LHCN-M2 (cell line): Measurements from ENCODE around the gene GBGT1. TPM values are rescaled to one million over a fixed set of nuclear protein-coding genes. Genes with fewer than 3 reads are reported as not detected.

Experiments
- DNase-seq: peaks from one replicate; pipeline ENCODE4 v3.0.0-alpha.2; 2012; ENCODE audit warnings: low read depth
- total RNA-seq: library from RNA; depleted of rRNA; stranded (reverse); fragments of >200 nt; gene quantifications from 2 replicates; pipeline ENCODE4 v1.2.3, GENCODE V29; 2014

The GBGT1 gene
- total RNA-seq, 1 experiment from 2014 or later: 0.34 TPM

DNA sequence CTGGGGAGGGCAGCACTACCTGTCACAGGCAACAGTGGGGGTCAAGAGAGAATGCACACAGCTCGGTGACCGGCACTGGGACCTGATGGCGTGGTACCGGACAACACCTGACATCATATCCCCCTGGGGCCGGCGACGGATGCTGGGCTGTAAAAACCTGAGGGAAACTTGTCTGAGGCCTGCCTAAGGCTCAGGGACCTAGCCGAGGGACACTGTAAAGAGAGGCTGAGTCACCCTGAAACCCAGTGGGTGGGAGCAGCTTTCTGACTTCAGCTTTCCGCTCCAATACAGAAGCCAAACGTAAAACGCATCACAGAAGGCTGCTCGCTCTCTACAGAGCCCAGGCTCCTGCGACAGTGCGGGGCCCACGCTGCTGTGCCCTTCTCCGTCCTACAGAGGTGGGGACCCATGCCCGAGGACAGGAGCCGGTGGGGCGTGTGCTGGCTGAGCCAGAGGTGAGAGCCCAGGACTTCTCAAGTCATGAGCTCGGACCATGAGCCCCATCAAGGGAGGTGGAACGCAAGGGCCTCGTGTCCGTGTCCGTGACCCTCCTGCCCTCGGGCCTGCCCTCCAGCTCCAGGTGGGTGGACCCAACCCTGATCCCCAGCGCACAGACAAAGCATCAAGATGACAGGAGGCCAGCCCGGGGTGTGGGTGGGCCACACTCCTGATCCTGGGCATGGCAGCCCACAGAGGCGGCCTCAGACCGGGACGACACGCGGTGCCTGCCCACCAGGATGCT, 47.9 kb downstream of the GBGT1 start:
- DNase-seq: no peak

DNA sequence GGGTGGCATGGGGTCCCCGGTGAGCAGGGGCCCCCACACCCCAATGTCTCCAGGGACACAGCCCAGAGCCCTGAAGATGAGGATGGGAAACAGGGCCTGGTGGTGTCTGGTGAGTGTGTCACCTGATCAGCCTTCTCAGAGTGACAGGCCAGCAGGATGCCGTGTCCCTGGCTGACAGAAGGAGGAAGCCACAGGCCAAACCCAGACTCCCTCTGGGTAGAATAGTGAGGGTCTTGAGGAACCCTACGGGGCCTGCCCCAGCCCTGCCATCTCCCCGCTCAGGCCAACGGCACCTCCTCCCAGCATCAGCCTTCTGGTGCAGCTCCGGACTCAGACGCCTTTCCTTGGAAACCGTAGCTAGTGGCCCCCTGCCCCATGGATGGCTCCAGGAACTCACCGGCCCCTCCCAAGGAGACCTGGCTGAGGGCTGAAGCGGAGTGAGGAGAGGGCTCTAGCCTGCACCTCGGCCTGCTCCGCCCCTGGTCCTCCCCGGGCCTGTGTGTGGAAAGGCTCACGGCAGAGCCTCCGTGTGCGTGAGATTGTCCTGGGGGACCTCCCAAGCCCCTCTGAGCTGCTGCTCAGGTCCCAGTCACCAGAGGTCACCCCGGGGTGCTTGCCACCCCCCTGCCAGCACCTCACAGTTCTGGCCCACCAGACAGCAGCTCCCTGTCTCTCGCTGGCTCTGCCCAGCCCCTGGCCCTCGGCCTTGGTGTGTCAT, 48.7 kb downstream of the GBGT1 start:
- no peak for DNase-seq

DNA sequence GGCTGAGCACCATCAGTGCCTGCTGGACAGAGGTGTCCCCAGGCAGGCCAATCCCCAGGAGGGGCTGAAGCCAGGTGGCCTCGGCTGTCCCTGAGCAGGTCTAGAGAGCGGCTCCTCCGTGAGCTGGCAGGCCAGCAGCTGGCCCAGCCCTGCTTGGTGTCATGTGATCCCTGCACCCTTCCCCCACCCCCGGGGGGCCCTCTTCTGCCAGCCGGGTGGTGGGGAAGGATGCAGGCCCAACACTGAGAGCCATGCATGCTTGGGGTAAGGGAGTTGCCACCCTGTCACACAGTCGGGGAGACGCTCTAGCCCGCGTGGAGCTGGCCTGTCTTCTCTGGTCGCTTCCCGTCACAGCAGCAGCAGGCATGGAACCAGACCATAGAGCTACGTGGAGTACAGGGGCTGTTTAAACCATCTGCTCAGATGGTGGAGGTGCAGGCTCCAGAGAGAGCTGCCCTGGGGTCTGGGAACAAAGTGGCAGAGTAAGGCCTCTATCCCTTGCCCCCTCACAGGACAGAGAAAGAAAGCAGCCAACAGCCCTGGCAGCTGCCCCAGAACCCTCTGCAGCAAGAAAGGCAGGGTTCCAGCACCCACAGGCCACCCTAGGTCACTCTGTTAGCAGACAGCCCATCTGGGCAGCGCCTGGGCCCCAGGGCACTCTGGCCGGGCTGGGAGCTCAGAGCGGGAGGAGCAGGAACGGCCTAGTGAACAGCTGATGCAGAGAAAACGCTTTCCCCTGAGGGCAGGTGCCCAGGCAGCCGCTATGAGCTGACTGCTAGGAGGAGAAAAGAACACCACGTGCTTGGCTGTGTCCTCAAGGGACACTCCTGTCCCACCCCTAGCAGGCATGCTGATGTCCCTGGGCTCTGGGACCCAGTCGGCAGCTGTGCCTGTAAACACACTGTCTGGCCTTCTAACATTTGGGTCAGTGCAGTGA, 49.5 kb downstream of the GBGT1 start:
- peak; percentile 62 for DNase-seq

DNA sequence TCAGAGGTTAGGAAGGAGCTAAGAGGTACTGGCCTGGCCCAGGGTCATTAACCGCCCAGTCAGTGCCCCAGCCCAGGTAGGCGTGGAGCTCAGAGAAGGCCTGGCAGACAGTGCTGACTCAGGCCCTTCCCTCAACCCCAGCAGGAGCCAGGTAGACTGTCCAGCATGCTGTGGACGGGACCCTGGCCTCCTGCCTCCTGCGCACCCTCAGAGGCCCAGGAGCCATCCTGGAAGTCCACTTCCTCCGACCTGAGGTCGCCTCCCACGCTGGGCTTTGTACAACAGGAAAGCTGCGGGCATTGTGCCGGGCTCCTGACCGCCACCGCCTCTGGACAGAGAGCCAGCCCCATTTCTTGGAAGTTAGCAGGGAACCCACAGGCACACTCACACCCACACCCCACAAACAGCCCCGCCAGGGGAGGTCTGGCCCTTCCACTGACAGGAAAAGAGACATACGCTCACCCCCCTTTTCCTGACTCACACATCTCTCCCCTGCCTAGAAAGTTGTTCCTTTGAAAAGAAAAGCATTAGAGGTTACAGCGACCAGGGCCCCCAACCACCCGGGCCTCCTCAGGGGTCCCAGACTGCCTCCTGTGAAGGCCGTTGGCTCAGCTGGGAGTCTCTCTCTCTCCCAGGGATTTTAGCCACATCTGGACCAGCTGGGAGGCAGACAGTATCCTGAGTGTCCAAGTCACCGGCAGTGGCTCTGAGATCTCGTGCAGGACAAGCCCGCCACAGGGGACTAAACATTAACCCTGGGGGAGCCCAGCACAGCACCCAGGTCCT, 50.4 kb downstream of the GBGT1 start:
- no peak for DNase-seq

DNA sequence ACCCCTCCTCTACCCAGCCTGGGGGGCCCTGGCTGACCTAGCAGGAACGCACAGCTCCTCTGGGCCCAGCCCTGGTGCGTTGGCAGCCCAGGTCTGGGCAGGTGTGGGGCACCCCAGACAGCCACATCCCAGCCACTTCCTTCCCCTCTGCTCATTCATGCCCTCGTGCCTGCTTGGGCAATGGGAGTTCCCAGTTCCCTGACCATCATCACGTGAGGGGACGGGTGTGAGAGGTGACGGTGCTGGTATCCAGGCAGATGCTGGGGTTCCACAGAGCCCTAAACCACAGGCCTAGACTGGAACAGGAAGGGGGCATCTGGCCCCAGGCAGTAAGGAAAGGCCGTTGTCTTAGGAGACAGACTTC, 51.1 kb downstream of the GBGT1 start:
- no peak for DNase-seq

DNA sequence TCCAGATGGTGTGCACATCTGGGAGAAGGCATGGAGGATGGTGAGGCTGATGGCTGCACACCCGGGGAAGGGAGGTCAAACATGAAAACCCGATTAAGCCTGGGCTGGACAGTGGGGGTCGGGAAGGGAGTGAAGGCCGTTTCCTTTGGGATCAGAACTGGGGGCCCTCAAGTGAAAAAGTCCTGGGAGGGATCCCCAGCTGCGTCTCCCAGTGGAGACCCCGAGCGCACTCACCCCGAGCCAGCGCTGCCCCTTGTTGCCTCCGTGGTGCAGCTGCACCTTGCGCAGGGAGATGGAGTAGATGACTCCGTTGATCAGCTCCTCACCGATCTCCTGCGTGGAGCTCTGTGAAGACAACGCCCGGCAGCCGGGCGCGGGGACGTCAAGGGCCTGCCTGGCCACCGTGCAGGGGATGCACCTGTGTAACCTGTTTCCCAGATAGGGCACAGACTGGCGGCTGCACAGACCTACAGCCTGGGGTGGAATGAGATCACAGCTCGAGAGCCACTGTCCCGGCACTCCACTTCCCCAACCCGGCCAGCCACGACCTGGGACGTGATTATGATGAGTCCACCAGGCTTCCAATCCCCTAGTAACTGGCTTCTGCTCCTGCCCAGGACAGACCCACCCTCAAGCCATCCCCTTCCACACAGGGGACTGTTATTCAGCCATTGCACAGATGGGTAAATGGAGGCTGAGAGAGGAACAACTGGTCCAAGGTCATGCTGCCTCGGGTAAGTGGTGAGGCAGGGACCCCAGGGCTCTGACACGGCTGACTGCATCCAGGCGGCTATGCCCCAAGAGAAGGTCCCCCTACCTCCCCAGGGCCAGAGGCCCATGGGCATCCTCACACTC, 51.7 kb downstream of the GBGT1 start:
- DNase-seq: no peak

DNA sequence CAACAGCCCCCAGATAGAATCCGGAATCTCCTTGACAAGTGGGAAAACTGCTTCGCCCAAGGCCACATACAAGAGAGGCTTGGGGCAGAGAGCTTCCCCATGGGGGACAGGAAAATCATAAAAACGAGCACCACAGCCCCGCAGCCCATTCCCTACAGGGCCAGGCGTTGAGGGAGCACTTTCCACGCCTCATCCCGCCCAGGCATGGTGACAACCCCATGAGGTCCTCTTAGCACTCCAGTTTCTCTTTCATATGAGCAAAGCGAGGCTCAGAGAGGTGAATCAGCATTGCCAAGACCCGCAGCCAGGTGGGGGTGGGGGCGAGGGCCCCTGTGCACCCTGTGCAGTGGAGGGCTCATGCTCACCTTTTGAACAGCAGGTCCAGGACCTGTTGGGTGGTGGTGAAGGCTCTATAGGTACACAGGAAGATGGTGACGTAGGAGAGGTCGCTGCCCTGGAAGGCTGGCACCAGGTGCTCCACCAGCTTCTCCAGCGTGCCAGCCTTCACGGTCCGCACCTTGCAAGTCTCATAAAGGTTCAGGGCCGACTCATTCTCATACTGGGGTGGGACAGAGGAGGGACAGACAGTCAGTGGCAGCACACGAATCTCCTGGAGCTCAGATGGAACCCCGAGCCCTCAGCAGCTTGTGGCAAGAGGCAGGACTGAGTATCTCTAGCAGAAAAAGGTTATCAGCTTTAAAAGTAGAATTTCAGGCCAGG, 53.6 kb downstream of the GBGT1 start:
- no peak for DNase-seq

DNA sequence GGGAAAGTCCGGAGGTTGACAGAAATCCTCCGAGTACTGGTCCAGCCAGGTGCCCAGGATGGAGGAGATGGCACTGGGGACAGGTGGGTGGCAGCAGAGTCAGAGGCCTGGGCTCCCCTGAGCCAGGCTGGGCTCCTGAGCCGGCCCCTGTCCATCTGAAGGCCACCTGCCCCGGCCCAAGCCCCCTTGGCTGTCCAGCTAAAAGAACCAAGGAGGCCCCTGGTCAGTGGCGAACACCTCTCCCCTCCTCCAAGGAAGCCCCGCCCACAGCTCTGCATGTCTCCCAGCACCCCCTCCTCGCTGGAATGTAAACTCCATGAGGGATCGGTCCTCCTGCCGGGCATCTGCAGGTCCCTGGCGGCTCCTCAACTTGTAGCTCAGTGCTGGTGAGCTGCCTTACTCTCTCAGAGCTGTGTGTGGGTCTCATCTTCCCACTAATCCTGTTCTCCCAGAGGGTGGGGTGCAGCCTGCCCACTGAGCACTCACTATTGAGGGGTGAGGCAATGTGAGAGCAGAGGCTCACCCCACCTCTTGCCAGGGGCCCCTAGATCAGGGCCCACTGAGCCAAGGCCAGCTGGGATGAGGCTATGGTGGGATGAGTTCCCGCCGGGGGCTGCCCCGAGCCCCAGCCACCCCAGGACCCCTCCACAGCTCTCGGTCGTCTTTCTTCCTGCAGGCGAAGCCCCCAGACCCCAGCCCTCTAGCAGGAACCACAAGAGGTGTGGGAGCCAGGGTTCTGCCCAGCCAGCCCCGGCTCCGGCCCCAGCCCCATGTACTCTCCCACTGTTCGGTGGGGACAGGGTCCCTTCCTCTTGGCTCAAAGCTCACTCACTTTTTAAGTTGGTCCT, 54.7 kb downstream of the GBGT1 start:
- no peak for DNase-seq

DNA sequence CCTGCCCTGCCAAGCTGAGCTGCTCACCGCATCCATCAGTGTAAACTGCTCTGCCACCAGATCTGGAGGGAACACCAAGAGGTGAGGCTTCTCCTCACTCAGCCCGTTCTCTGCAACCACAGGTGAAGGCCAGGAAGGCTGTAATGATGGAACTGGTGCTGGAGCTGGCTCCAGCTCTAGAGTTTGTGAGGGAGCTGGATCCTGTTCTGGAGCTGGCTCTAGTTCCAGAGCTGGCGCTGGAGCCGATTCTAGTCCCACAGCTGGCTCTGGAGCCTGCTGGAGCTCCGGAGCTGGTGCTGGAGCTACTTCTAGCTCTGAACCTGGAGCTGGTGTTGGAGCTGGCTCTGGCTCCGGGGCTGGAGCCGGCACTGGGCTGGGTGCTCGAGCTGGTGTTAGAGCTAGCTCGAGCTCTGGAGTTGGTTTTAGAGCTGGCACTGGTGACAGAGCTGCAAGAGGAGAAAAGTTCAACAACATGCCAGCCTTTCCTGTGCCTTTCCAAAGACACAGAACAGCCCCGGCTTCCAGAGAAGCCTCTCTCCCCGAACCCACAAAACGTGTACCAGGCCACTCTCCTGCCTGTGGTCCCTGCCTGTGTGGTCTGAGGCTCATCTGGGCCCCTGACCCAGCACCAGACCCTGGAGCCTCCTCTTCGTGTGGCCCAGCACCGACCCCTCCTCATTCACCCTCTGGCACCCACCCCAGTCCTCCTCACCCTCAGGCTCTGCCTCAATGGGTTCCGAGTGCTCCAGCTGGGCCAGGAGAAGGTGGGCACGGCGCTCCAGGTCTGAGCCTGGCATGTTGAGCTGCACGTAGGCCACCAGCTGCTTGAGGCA, 55.5 kb downstream of the GBGT1 start:
- DNase-seq: no peak

DNA sequence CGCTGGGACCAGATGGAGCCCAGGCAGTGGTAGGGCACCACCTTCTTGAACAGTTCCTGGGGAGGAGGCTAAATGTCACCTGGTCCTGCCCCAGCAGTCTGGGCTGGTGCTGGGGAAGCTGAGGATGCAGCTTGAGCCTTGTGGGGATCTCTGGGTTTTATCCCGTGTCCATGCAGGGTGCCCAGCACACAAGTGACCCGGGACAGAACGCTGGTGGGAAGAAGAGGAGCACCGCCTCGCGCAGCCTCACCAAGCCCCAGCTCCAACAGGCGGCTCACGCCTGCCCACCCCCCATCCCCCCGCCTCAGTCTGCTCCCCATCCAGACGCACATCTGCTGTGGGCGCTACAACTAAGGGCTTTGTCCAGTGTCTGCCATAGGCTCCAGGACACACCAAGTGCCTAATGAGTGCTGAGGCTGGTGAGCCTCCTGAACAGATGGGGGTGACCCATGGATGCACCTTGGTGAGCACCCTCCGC, 56.4 kb downstream of the GBGT1 start:
- no peak for DNase-seq

DNA sequence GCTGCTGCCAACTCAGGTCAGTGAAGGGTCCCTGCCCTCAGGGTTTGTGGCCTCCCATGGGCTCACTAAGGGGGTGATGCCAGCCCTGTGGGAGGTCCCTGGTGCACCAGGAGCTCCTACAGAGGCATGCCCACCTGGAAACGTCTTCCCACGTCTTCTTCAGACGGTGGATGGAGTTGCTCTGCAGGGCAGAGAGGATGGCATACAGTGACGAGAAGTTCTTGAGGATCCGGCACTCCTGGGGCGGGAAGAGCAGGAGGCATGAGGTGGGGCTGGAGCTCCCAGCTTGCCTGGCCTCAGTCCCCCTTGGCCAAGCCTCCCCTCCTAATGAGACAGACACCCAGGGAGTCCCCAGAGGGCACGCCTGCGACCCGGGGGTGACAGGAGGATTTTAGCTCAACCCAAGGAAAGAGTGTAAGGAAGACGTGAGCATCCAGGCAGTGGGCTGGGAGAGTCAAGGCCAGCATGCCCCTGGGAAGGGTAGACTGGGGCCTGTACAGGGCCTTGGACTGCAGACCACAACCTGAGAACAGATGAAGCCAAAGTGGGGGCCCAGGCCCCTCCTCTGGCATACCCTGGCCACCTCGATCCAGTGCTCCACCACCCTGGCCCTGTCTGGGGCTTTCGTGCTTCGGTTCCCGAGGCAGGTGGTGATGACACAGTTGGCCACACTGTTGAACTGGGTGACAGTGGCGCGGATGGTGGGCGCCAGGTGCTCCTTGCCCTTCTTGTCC, 57.0 kb downstream of the GBGT1 start:
- no peak for DNase-seq

DNA sequence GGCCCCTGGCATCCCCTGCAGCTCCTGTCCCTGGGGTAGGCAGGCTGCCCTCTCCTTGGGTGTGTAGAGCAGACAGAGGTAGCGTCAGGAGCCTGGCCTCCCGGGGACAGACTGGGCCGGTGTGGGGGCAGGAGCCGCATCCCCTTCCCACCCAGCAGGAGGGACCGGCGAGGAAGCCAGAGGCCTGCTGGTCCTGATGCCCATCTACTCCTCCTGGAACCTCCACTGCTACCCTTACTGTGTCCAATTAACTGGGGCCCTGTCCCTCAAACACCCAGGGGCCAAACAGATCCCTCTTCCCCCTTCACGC, 58.3 kb downstream of the GBGT1 start:
- no peak for DNase-seq

DNA sequence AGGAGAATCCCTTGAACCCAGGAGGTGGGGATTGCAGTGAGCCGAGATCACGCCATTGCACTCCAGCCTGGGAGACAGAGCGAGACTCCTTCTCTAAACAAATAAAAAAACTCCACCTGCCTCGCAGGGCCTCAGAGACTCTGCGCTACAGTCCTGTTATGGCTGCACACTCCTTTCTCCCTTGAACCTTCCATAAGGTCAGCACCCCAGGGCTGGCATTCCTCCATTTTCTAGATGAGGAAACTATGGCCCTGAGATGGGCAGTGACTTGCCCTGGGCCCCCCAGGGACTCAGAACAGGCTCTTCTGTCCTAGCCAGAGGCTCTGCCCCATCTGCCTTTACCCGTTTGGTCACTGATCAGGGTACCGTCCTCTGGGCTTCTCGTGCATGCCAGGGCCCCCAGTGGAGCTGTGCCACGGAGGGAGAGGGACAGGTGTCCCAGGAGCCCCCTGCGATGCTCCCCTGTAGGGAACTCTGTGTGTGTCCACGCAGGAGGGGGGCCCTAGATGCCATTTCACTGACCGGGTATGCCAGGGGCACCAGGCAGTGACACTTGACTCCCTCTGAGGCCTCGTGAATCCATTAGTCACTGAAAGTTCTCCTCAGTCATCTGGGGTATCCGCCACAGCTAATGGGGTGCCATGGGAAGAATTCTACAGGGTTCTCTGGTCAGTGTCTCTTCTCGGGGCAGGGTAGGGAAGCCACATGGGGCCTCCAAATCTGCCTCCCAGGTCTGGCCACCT, 58.8 kb downstream of the GBGT1 start:
- DNase-seq: no peak

DNA sequence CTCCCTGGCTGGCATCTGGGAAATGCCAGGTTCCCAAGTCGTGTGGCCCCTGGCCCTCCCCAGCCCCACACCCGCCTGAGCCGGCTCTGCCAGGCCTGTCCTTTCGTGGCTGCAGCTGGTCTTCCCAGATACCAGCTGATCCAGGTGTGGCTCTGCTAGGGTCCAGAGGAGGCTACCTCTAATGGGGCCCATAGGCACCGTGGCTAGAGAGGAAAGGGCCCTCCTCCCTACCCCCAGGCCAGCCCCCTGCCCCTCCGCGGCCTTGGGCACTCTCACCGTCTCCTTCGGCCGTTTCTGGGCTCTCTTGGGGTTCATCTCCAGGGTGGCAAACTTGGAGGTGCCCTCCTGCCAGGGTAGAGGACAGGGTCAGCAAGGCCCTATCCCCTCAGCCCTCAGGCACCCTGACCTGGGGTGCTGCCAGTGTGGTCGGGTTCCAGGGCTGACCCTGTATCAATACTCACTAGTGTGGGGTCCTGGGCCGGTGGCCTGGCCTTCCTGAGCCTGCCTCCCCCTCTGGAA, 59.7 kb downstream of the GBGT1 start:
- no peak for DNase-seq

DNA sequence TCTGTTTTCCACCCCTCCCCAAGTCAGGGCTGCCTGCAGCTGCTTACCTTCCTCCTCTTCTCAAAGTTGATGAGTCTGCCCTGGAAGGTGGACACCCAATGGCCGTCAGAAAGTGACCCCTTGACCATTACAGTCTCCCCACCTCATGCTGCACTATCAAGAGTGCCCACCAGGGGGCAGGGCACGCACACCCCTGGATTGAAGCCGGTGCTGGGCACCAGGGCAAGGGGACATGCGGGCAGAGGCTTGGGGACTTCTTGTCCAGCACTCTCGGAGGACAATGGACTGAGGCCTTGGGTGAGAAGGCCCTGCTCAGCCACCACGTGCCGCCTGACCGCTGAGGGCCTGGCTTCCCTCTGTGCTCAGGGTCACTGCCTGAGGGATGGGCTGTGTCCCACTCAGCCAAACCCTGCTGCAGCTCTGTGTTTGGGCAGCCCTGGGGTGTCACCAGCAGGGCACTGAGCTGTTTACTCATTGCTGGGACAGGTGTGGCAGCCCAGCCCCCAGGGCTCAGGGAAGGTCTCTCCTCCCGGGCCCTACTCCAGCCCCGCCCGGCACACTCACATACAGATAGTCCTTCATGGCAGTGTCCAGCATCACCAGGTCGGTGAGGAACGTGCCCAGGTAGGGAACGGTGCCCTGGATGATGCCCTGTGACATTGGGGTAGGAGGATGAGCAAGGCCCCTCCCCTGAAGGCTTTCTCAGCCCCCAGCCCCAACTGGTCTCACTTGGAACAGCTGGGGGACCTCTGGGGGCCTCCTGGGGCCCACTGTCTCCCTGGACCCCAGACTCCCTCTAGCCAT, 60.3 kb downstream of the GBGT1 start:
- DNase-seq: peak; percentile 38
